VCaP (cell line): ENCODE results near the gene AK6.

Experiments used
- H3K27ac ChIP-seq: fragments of 450-650 bp; 2 replicates; pipeline ENCODE4 v1.5.1; 2017
- CTCF ChIP-seq: fragments of 450-650 bp; conservative IDR thresholded peaks from 2 replicates; pipeline ENCODE4 v1.5.1; 2017; ENCODE audit warnings: mild to moderate bottlenecking, moderate library complexity

The AK6 gene

GRCh38 chr5:69364414-69364813 is 4.9 kb downstream of the AK6 start:
- H3K27ac ChIP-seq: peak overlapping the region; percentile 23; the same call in 1 of the 2 replicates
- peak; percentile 77 for TF ChIP-seq CTCF

GRCh38 chr5:69360442-69360841 is 8.9 kb downstream of the AK6 start:
- peak overlapping the region; percentile 22; the same call in 1 of the 2 replicates for H3K27ac ChIP-seq
- no peak for TF ChIP-seq CTCF

- peak overlapping the region; percentile 22; the same call in 1 of the 2 replicates for H3K27ac ChIP-seq
- TF ChIP-seq CTCF: no peak
Measured at GRCh38 chr5:69359699-69360098, 9.6 kb downstream of the AK6 start.

GRCh38 chr5:69350664-69351063 is 18.7 kb downstream of the AK6 start:
- no peak for TF ChIP-seq CTCF

GRCh38 chr5:69343083-69343482 is 26.2 kb downstream of the AK6 start:
- H3K27ac ChIP-seq: no peak overlapping the region
- TF ChIP-seq CTCF: no peak

More at GRCh38 chr5:69350664-69351063, 18.7 kb downstream of the AK6 start:
- H3K27ac ChIP-seq: no peak overlapping the region

- no peak for TF ChIP-seq CTCF
- no peak overlapping the region for H3K27ac ChIP-seq
Measured at GRCh38 chr5:69341520-69342161, 27.7 kb downstream of the AK6 start.

GRCh38 chr5:69335341-69335935 is 33.9 kb downstream of the AK6 start:
- TF ChIP-seq CTCF: no peak
- peak overlapping the region; percentile 32; the same call in 1 of the 2 replicates for H3K27ac ChIP-seq
